A673 (cell line): Measurements from ENCODE around the gene FOXF1.

Experiments used
- EZH2 ChIP-seq: fragments of 200-600 bp; sonication (generic); IDR thresholded peaks from 2 replicates; pipeline ENCODE4 v1.6.1; 2017; ENCODE audit warnings: borderline replicate concordance, low read depth, mild to moderate bottlenecking, mixed read lengths, antibody characterized with exemption, low read length; ENCODE audit not compliant: poor library complexity, severe bottlenecking
- TF ChIP-seq, protein P1 (sequence below): fragments of 300-800, 200-600 bp; sonication (generic); conservative IDR thresholded peaks from 2 replicates; pipeline ENCODE4 v1.5.1; 2017; ENCODE audit warnings: low read depth, mild to moderate bottlenecking, antibody characterized with exemption, low read length, moderate library complexity, mixed read lengths

DNA sequence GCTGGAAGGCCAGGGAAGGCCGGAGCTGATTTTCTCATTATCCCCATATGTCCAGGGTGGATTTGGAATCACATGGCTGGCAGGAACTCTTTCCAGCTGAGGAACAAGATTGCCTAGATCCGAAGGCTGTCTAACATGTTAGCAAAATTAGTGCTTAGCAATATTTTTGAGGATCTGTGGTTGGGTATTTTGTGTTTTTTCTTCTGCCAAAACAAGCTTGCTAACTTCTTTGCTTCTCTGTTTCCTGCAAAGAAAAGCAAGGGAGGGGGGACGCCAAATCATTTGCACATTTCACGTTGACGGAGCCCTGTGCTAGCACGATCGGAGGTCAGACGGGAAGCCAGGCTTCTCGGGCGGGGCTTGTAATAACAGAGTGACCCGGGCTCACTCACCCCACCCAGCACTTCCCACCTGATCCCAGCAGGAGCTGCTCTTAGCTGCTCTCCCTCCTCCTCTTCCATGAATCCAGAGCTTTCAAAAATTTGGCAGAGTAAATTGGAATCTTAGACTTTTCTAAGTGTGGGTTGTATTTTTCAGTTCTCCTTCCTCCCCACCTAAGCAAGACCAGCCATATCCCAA is 33.3 kb upstream of the FOXF1 start:
- TF ChIP-seq, protein P1, sequence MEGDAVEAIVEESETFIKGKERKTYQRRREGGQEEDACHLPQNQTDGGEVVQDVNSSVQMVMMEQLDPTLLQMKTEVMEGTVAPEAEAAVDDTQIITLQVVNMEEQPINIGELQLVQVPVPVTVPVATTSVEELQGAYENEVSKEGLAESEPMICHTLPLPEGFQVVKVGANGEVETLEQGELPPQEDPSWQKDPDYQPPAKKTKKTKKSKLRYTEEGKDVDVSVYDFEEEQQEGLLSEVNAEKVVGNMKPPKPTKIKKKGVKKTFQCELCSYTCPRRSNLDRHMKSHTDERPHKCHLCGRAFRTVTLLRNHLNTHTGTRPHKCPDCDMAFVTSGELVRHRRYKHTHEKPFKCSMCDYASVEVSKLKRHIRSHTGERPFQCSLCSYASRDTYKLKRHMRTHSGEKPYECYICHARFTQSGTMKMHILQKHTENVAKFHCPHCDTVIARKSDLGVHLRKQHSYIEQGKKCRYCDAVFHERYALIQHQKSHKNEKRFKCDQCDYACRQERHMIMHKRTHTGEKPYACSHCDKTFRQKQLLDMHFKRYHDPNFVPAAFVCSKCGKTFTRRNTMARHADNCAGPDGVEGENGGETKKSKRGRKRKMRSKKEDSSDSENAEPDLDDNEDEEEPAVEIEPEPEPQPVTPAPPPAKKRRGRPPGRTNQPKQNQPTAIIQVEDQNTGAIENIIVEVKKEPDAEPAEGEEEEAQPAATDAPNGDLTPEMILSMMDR: no peak
- no peak for TF ChIP-seq EZH2
